ENCODE results near the gene OSBPL6. TPM values are rescaled to one million over a fixed set of nuclear protein-coding genes. Genes with fewer than 3 reads are reported as not detected.

OSBPL6 gene
- total RNA-seq (2013; cell fraction: nucleolus; rRNA removed) = not detected in 2 replicates
- total RNA-seq (2014; rRNA removed) (0.06 TPM in 1 of 2 replicates, not detected in the other), total RNA-seq (2014; rRNA removed; fragmentation: Illumina TruSeq; extraction: Trizol) (not detected in 2 replicates), total RNA-seq (2021) (0.11 TPM in 1 of 2 replicates, not detected in the other), polyA plus RNA-seq (2011; rRNA removed) (0.03 and 0.06 TPM in 2 replicates), polyA plus RNA-seq (2014; fragmentation: Illumina TruSeq; extraction: Trizol) (0.01 TPM in 1 of 2 replicates, not detected in the other), polyA plus RNA-seq (2014; fragmentation: Nextera tagmentation; extraction: Ambion mirVana) (not detected), polyA plus RNA-seq (2014; rRNA removed) (0.08 TPM in 2 replicates), polyA plus RNA-seq (2016; fragmentation: Nextera tagmentation; extraction: Ambion mirVana) (under 1 TPM in 1 of 2 experiments, not detected in 1; 0.03 TPM), polyA minus RNA-seq (2011; rRNA and poly(A)+ RNA removed) (0.10 TPM in 1 of 2 replicates, not detected in the other), Bru-seq, nascent RNA (percentile 21 among the genes with signal in this experiment), BruChase-seq, experiment 1, labeled RNA remaining after a 6-hour chase (percentile 16 among the genes with signal in this experiment), BruChase-seq, experiment 2, labeled RNA remaining after a 2-hour chase (percentile 18 among the genes with signal in this experiment)
- not detected for polyA plus RNA-seq (2011; ENCODE audit: low read depth)
- polyA plus RNA-seq (2011; cell fraction: cytosol; rRNA removed) = 0.06 TPM in 1 of 2 replicates, not detected in the other
- polyA plus RNA-seq (2011; cell fraction: nucleus; rRNA removed) = 0.03 and 0.06 TPM in 2 replicates
- 0.03 and 0.10 TPM in 2 replicates for polyA plus RNA-seq (2012)
- not detected in 2 replicates for polyA minus RNA-seq (2011; cell fraction: cytosol; rRNA and poly(A)+ RNA removed)
- polyA minus RNA-seq (2011; cell fraction: nucleus; rRNA and poly(A)+ RNA removed) = not detected in 2 replicates
- long read RNA-seq, experiment 1 = 0 reads
- long read RNA-seq, experiment 2, partial matches to known transcripts = 1 of 1 reads
- long read RNA-seq, experiment 2, other reads (novel, unspliced or antisense) = 0 of 1 reads

DNA sequence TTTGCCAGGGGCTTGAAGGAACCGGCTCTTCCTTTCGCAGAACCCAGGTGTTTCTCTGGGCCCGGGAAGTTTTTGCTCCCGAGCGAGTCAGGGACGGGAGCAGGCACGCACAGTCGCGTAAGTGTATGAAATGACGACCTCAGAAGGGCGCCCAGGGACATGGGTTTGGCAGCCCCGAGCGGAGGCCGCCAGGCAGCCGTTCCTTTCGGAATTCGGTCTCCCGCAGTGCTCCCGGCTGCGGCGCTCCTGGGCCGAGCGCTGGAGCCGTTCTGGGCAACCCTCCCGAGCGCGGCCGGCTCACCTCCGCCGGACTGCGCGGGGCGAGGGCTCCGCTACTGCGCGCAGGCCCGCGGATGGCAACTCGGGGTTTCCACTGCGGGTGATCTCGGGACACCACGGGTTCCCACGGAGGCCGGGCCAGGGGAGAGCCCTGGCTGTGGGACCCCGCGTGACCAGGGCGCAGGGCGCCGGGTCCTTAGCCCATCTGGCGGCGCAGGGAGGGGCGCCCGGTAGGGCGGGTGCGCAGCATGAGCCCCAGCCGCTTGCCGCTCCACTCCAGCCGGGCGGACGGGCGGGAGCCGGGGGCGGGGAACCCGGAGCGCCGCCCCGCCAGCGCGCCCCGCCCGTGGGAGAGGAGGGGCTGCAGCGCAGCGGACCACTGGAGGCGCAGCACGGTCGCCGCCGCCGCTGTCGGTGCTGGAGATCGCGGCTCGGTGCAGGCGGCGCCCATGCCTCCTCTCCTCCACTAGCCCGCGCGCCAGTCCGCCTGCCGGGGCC is at the start of gene OSBPL6:
TSS of gene OSBPL6 (plus strand) at position 690 of the 777 bp plus-strand sequence. CDS start 111,673 bp downstream, outside the sequence.
- RAD21 ChIA-PET (ENCODE audit: unreplicated experiment) = no interaction called here
- Histone ChIP-seq H3K36me3 (ENCODE audit: control insufficient read depth in 2 of 2, insufficient read depth in 2 of 2, low read length in 1 of 2) (no peaks in the 10 kb centered on the region), H3K4me3 (peak within 1 kb of the TSS; percentile 73), H2AFZ (ENCODE audit: control insufficient read depth, low read depth, low read length) (peak within 1 kb of the TSS; percentile 77), H3K9me3 (replicated peaks; ENCODE audit: control insufficient read depth, insufficient read depth, low read length) (no peaks in the 10 kb centered on the region), H3K4me2 (ENCODE audit: control insufficient read depth, insufficient read depth) (peak within 1 kb of the TSS; percentile 97), H3K79me2 (ENCODE audit: control insufficient read depth, insufficient read depth, low read length) (no peaks in the 10 kb centered on the region), H3K4me1 (ENCODE audit: control insufficient read depth, insufficient read depth, low read length) (no peaks in the 10 kb centered on the region), H3K27ac (ENCODE audit: control insufficient read depth, insufficient read depth) (no peak within 1 kb of the TSS), H4K20me1 (ENCODE audit: control insufficient read depth, insufficient read depth) (no peaks in the 10 kb centered on the region), H3K27me3 (replicated peaks in 1 of 2; ENCODE audit: control insufficient read depth in 2 of 2, insufficient read depth in 2 of 2, low read length in 1 of 2) (peaks cover 4 to 16% of the 10 kb centered on the region in 2 experiments; a peak in 3 of 4 replicates), H3K9ac (ENCODE audit: control insufficient read depth, insufficient read depth, low read length) (no peak within 1 kb of the TSS)
- CTCF ChIA-PET = no interaction called here
- POLR2A ChIA-PET = no interaction called here
- SMC1A ChIA-PET (ENCODE audit: uncharacterized antibody, unreplicated experiment) = no interaction called here
- TF ChIP-seq PML (IDR thresholded peaks at IDR 0.05; ENCODE audit: low read length) (no peak), HDAC6 (IDR thresholded peaks at IDR 0.05; ENCODE audit: unreplicated experiment) (peak; percentile 82), BHLHE40 (IDR thresholded peaks at IDR 0.05; ENCODE audit: borderline replicate concordance in 1 of 2, low read depth in 2 of 2, low read length in 1 of 2) (peak in 1 of 2 experiments; percentile 39; a peak in 1 of 4 replicates), EGR1 (IDR thresholded peaks at IDR 0.05; ENCODE audit: borderline replicate concordance in 1 of 2, low read depth in 2 of 2, low read length in 2 of 2) (peak in 1 of 2 experiments; percentile 33; a peak in 1 of 3 replicates), TBL1XR1 (IDR thresholded peaks at IDR 0.05; ENCODE audit: low read depth, low read length) (no peak), POLR2A (IDR thresholded peaks at IDR 0.05; ENCODE audit: low read depth, low read length) (peak; percentile 37; the same call in 1 of the 2 replicates), GATAD2B (conservative IDR thresholded peaks at IDR 0.05; ENCODE audit: low read depth) (peak; percentile 66; the same call in 1 of the 2 replicates), DPF2 (IDR thresholded peaks at IDR 0.05) (peak; percentile 24; the same call in 1 of the 2 replicates), BACH1 (IDR thresholded peaks at IDR 0.05; ENCODE audit: borderline replicate concordance) (0 out of 2 replicates have a peak, but pooled peaks have one; percentile 29), TCF12 (IDR thresholded peaks at IDR 0.05; ENCODE audit: low read depth, low read length) (no peak), CHD2 (IDR thresholded peaks at IDR 0.05; ENCODE audit: borderline replicate concordance, low read depth, low read length) (no peak)
- TF ChIP-seq, protein P1, sequence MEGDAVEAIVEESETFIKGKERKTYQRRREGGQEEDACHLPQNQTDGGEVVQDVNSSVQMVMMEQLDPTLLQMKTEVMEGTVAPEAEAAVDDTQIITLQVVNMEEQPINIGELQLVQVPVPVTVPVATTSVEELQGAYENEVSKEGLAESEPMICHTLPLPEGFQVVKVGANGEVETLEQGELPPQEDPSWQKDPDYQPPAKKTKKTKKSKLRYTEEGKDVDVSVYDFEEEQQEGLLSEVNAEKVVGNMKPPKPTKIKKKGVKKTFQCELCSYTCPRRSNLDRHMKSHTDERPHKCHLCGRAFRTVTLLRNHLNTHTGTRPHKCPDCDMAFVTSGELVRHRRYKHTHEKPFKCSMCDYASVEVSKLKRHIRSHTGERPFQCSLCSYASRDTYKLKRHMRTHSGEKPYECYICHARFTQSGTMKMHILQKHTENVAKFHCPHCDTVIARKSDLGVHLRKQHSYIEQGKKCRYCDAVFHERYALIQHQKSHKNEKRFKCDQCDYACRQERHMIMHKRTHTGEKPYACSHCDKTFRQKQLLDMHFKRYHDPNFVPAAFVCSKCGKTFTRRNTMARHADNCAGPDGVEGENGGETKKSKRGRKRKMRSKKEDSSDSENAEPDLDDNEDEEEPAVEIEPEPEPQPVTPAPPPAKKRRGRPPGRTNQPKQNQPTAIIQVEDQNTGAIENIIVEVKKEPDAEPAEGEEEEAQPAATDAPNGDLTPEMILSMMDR (IDR thresholded peaks at IDR 0.05 in 2 of 3, conservative IDR thresholded peaks at IDR 0.05 in 1 of 3; ENCODE audit: control insufficient read depth in 2 of 3, extremely low read depth in 1 of 3, insufficient read depth in 1 of 3, low read depth in 3 of 3, low read length in 3 of 3) = 0 out of 6 replicates have a peak, but pooled peaks of 1 of the 3 experiments have one; percentile 4
- TF ChIP-seq, protein P2, sequence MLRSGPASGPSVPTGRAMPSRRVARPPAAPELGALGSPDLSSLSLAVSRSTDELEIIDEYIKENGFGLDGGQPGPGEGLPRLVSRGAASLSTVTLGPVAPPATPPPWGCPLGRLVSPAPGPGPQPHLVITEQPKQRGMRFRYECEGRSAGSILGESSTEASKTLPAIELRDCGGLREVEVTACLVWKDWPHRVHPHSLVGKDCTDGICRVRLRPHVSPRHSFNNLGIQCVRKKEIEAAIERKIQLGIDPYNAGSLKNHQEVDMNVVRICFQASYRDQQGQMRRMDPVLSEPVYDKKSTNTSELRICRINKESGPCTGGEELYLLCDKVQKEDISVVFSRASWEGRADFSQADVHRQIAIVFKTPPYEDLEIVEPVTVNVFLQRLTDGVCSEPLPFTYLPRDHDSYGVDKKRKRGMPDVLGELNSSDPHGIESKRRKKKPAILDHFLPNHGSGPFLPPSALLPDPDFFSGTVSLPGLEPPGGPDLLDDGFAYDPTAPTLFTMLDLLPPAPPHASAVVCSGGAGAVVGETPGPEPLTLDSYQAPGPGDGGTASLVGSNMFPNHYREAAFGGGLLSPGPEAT (IDR thresholded peaks at IDR 0.05; ENCODE audit: low read depth) = no peak
- TF ChIP-seq, protein P3, sequence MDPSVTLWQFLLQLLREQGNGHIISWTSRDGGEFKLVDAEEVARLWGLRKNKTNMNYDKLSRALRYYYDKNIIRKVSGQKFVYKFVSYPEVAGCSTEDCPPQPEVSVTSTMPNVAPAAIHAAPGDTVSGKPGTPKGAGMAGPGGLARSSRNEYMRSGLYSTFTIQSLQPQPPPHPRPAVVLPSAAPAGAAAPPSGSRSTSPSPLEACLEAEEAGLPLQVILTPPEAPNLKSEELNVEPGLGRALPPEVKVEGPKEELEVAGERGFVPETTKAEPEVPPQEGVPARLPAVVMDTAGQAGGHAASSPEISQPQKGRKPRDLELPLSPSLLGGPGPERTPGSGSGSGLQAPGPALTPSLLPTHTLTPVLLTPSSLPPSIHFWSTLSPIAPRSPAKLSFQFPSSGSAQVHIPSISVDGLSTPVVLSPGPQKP (IDR thresholded peaks at IDR 0.05; ENCODE audit: low read depth, low read length) = no peak
- FAIRE-seq (no peak), ATAC-seq (peak; percentile 95), DNase-seq (ENCODE audit: low read depth, low spot score) (no peak)
- WGBS (ENCODE audit: insufficient coverage, insufficient replicate concordance, low lambda C conversion rate, missing lambda C conversion rate) = 4% methylated on average over 58 of the region's 90 CpGs
- in situ Hi-C loops (cut with MboI) (no loop called here), intact Hi-C loops (cut with micrococcal nuclease; ENCODE audit: unreplicated experiment) (loop anchor here (2.0 kb wide), 1 partner anchor 81 kb away; the partner anchor contains the start of gene RBM45)
- no TSS peak for BruUV-seq (replicated peaks)
